Astrocyte (in vitro differentiated cells and primary cell): Measurements from ENCODE around the gene MAP2K3. TPM values are rescaled to one million over a fixed set of nuclear protein-coding genes. Genes with fewer than 3 reads are reported as not detected.

Experiments
- DNase-seq: peaks from one replicate; pipeline ENCODE4 v3.0.0-alpha.2; 2010; ENCODE audit warnings: low read depth
- FAIRE-seq: peaks from 2 replicates; lab custom pipeline; 2011; peaks lifted over from hg19 to GRCh38; lab: Jason Lieb, UNC
- H2AFZ ChIP-seq: 2 replicates; pipeline ENCODE4 v1.6.0; 2012; ENCODE audit warnings: low read depth, low read length, inconsistent platforms
- H3K27ac ChIP-seq: 2 replicates; pipeline ENCODE4 v1.5.1; 2011; ENCODE audit warnings: low read depth, low read length, inconsistent platforms
- H3K27me3 ChIP-seq: 2 replicates; pipeline ENCODE4 v1.6.0; 2011; ENCODE audit warnings: low read length, inconsistent platforms; ENCODE audit not compliant: insufficient read depth
- H3K36me3 ChIP-seq: 2 replicates; pipeline ENCODE4 v1.5.1; 2011; ENCODE audit warnings: low read length, inconsistent platforms; ENCODE audit not compliant: insufficient read depth
- H3K4me1 ChIP-seq: 2 replicates; pipeline ENCODE4 v1.5.1; 2011; ENCODE audit warnings: low read length, inconsistent platforms; ENCODE audit not compliant: insufficient read depth
- H3K4me2 ChIP-seq: 2 replicates; pipeline ENCODE4 v1.6.0; 2012; ENCODE audit warnings: low read length, inconsistent platforms
- H3K4me3 ChIP-seq: 2 replicates; pipeline ENCODE4 v1.5.1; 2011; ENCODE audit warnings: low read depth, mild to moderate bottlenecking, low read length, inconsistent platforms; ENCODE audit not compliant: insufficient read depth
- H3K79me2 ChIP-seq: 2 replicates; pipeline ENCODE4 v1.6.0; 2012; ENCODE audit warnings: mild to moderate bottlenecking, low read length, inconsistent platforms; ENCODE audit not compliant: insufficient read depth
- H3K9ac ChIP-seq: 2 replicates; pipeline ENCODE4 v1.6.0; 2012; ENCODE audit warnings: mild to moderate bottlenecking, low read length, inconsistent platforms
- H3K9me3 ChIP-seq: 2 replicates; pipeline ENCODE4 v1.5.1; 2012; ENCODE audit warnings: low read depth, mild to moderate bottlenecking, low read length, inconsistent platforms; ENCODE audit not compliant: insufficient read depth
- H4K20me1 ChIP-seq: 2 replicates; pipeline ENCODE4 v1.6.0; 2012; ENCODE audit warnings: low read length, inconsistent platforms; ENCODE audit not compliant: insufficient read depth
- H3K27ac Mint-ChIP-seq: one replicate; pipeline ENCODE4 v1.8.0; 2021; ENCODE audit warnings: mild to moderate bottlenecking, mixed read lengths; ENCODE audit not compliant: unreplicated experiment
- H3K27me3 Mint-ChIP-seq: one replicate; pipeline ENCODE4 v1.8.0; 2021; ENCODE audit warnings: low read depth, mixed read lengths; ENCODE audit not compliant: unreplicated experiment
- H3K36me3 Mint-ChIP-seq: one replicate; pipeline ENCODE4 v1.8.0; 2021; ENCODE audit warnings: low read depth, mixed read lengths; ENCODE audit not compliant: unreplicated experiment
- H3K4me1 Mint-ChIP-seq: one replicate; pipeline ENCODE4 v1.8.0; 2021; ENCODE audit warnings: low read depth, mixed read lengths; ENCODE audit not compliant: unreplicated experiment
- H3K4me3 Mint-ChIP-seq: one replicate; pipeline ENCODE4 v1.8.0; 2021; ENCODE audit warnings: mild to moderate bottlenecking, moderate library complexity, mixed read lengths; ENCODE audit not compliant: unreplicated experiment
- H3K9me3 Mint-ChIP-seq: one replicate; pipeline ENCODE4 v1.8.0; 2021; ENCODE audit warnings: mild to moderate bottlenecking, mixed read lengths; ENCODE audit not compliant: unreplicated experiment
- EZH2 ChIP-seq: IDR thresholded peaks from 2 replicates; pipeline ENCODE4 v1.6.1; 2012; ENCODE audit warnings: mild to moderate bottlenecking, low read length, inconsistent platforms; ENCODE audit not compliant: insufficient read depth
- total RNA-seq: library from RNA; stranded (reverse); gene quantifications from 2 replicates; pipeline ENCODE4 v1.2.1, GENCODE V29; 2021
- TF ChIP-seq, protein P1 (sequence below): IDR thresholded peaks from 2 replicates; pipeline ENCODE4 v1.5.1; 2011; ENCODE audit warnings: low read depth, mild to moderate bottlenecking, inconsistent platforms, low read length, moderate library complexity; ENCODE audit not compliant: insufficient read depth

Gene MAP2K3
- total RNA-seq, 1 donor from 2014 or later = 44.3 TPM

DNA sequence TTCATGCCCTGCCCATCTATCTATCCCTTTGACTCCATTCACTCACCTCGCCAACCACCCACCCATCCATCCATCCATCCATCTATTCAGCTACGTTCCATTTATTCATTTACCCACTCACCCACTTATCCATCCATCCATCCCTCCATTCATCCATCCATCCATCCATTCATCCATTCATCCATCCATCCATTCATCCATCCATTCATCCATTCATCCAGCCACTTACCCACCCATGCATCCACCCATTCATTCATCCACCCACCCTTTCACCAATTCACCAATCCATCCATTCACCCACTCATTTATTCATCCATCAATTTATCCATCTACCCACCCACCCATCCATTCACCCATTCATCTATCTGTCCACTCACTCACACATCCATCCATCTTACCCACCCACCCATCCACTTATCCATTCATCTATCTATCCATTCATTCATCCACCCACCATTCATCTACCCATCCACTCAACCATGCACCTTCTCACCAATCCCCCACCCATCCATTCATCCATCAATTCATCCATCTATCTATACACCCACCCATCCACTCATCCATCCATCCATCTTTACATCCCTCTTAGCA lies 72.1 kb downstream of the MAP2K3 start:
- no peak for DNase-seq
- H3K4me1 Mint-ChIP-seq = peaks cover 5% of the 10 kb centered on the region

DNA sequence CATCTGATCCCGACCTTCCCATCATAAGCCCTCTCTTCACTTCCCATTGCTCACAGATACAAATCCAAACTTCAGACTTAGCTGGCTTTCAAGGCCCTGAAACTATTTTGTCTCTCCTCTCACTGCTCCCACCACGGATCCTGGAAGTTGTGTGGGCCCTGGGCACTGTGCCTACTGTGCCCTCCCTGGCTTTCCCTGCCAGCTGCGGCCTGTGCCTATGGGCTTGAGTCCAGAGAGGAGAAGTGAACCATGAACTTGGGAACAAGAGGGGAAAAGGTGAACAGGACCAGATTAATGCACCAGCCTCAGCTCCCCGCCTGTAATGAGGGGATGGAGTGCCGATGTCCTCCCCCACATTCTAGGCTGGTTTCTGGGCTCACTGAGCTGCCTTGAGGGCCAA lies 72.8 kb downstream of the MAP2K3 start:
- no peak overlapping the region for H3K27ac Mint-ChIP-seq
- no peaks in the 10 kb centered on the region for H3K9me3 Mint-ChIP-seq
- no peak overlapping the region for H3K4me3 ChIP-seq
- no peak overlapping the region for H3K4me2 ChIP-seq
- peaks cover 12% of the 10 kb centered on the region for H3K27me3 ChIP-seq
- FAIRE-seq (no peak), DNase-seq (no peak)
- peaks cover 5% of the 10 kb centered on the region for H3K4me1 Mint-ChIP-seq
- H3K27me3 Mint-ChIP-seq = peaks cover 40% of the 10 kb centered on the region
- H3K36me3 Mint-ChIP-seq = peaks cover 2% of the 10 kb centered on the region
- H3K79me2 ChIP-seq = no peaks in the 10 kb centered on the region
- no peaks in the 10 kb centered on the region for H3K36me3 ChIP-seq
- no peaks in the 10 kb centered on the region for H4K20me1 ChIP-seq
- H3K27ac ChIP-seq = no peak overlapping the region
- H3K4me1 ChIP-seq = no peaks in the 10 kb centered on the region
- no peaks in the 10 kb centered on the region for H3K9me3 ChIP-seq
- TF ChIP-seq EZH2 = no peak
- TF ChIP-seq, protein P1, sequence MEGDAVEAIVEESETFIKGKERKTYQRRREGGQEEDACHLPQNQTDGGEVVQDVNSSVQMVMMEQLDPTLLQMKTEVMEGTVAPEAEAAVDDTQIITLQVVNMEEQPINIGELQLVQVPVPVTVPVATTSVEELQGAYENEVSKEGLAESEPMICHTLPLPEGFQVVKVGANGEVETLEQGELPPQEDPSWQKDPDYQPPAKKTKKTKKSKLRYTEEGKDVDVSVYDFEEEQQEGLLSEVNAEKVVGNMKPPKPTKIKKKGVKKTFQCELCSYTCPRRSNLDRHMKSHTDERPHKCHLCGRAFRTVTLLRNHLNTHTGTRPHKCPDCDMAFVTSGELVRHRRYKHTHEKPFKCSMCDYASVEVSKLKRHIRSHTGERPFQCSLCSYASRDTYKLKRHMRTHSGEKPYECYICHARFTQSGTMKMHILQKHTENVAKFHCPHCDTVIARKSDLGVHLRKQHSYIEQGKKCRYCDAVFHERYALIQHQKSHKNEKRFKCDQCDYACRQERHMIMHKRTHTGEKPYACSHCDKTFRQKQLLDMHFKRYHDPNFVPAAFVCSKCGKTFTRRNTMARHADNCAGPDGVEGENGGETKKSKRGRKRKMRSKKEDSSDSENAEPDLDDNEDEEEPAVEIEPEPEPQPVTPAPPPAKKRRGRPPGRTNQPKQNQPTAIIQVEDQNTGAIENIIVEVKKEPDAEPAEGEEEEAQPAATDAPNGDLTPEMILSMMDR = no peak
- no peak overlapping the region for H2AFZ ChIP-seq
- no peak overlapping the region for H3K4me3 Mint-ChIP-seq
- H3K9ac ChIP-seq = no peak overlapping the region

More for the DNA sequence above, 72.1 kb downstream of the MAP2K3 start:
- Histone ChIP-seq H3K9me3 (no peaks in the 10 kb centered on the region), H3K4me2 (no peak overlapping the region), H3K9ac (no peak overlapping the region), H3K79me2 (no peaks in the 10 kb centered on the region), H3K27ac (no peak overlapping the region), H3K36me3 (no peaks in the 10 kb centered on the region), H4K20me1 (no peaks in the 10 kb centered on the region), H2AFZ (no peak overlapping the region), H3K4me1 (no peaks in the 10 kb centered on the region), H3K4me3 (no peak overlapping the region), H3K27me3 (peaks cover 12% of the 10 kb centered on the region)
- no peak for TF ChIP-seq EZH2
- TF ChIP-seq, protein P1 = no peak
- FAIRE-seq = no peak
- Mint-ChIP-seq H3K36me3 (peaks cover 2% of the 10 kb centered on the region), H3K9me3 (no peaks in the 10 kb centered on the region), H3K4me3 (no peak overlapping the region), H3K27me3 (peaks cover 44% of the 10 kb centered on the region), H3K27ac (no peak overlapping the region)
